Type B pancreatic cell (in vitro differentiated cells): ENCODE results near the gene HIVEP2. TPM values are rescaled to one million over a fixed set of nuclear protein-coding genes. Genes with fewer than 3 reads are reported as not detected.

Source experiments
- DNase-seq: peaks from one replicate; pipeline ENCODE4 v3.0.0; 2021; ENCODE audit warnings: mixed read lengths; ENCODE audit not compliant: unreplicated experiment; ENCODE audit errors: extremely low spot score
- H3K27ac Mint-ChIP-seq: 2 replicates; pipeline ENCODE4 v1.8.0; 2021; ENCODE audit warnings: mild to moderate bottlenecking, mixed read lengths
- H3K27me3 Mint-ChIP-seq: 2 replicates; pipeline ENCODE4 v1.8.0; 2021; ENCODE audit warnings: mixed read lengths
- H3K36me3 Mint-ChIP-seq: 2 replicates; pipeline ENCODE4 v1.8.0; 2021; ENCODE audit warnings: mixed read lengths
- H3K4me1 Mint-ChIP-seq: one replicate; pipeline ENCODE4 v1.8.0; 2021; ENCODE audit warnings: mixed read lengths; ENCODE audit not compliant: unreplicated experiment
- H3K4me3 Mint-ChIP-seq: 2 replicates; pipeline ENCODE4 v1.8.0; 2021; ENCODE audit warnings: mild to moderate bottlenecking, mixed read lengths
- H3K9me3 Mint-ChIP-seq: 2 replicates; pipeline ENCODE4 v1.8.0; 2021; ENCODE audit warnings: mixed read lengths
- total RNA-seq: library from RNA; stranded (reverse); gene quantifications from 2 replicates; pipeline ENCODE4 v1.2.1, GENCODE V29; 2021; ENCODE audit warnings: low replicate concordance
- TF ChIP-seq, protein P1 (sequence below): fragments of 200-600 bp; sonication (generic); conservative IDR thresholded peaks from 2 replicates; pipeline ENCODE4 v1.5.0; 2021; ENCODE audit warnings: antibody characterized with exemption, mild to moderate bottlenecking

Gene HIVEP2
- total RNA-seq, 1 donor from 2014 or later, result 12.3 TPM

- Mint-ChIP-seq H3K27ac (no peak overlapping the region), H3K36me3 (peaks cover 4% of the 10 kb centered on the region), H3K4me3 (no peak overlapping the region), H3K4me1 (peaks cover 17% of the 10 kb centered on the region), H3K27me3 (no peaks in the 10 kb centered on the region), H3K9me3 (no peaks in the 10 kb centered on the region)
- TF ChIP-seq, protein P1, sequence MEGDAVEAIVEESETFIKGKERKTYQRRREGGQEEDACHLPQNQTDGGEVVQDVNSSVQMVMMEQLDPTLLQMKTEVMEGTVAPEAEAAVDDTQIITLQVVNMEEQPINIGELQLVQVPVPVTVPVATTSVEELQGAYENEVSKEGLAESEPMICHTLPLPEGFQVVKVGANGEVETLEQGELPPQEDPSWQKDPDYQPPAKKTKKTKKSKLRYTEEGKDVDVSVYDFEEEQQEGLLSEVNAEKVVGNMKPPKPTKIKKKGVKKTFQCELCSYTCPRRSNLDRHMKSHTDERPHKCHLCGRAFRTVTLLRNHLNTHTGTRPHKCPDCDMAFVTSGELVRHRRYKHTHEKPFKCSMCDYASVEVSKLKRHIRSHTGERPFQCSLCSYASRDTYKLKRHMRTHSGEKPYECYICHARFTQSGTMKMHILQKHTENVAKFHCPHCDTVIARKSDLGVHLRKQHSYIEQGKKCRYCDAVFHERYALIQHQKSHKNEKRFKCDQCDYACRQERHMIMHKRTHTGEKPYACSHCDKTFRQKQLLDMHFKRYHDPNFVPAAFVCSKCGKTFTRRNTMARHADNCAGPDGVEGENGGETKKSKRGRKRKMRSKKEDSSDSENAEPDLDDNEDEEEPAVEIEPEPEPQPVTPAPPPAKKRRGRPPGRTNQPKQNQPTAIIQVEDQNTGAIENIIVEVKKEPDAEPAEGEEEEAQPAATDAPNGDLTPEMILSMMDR, result no peak
- DNase-seq, result no peak
These were observed 120.5 kb downstream of the HIVEP2 start for GRCh38 chr6:142824426-142824825.

DNA sequence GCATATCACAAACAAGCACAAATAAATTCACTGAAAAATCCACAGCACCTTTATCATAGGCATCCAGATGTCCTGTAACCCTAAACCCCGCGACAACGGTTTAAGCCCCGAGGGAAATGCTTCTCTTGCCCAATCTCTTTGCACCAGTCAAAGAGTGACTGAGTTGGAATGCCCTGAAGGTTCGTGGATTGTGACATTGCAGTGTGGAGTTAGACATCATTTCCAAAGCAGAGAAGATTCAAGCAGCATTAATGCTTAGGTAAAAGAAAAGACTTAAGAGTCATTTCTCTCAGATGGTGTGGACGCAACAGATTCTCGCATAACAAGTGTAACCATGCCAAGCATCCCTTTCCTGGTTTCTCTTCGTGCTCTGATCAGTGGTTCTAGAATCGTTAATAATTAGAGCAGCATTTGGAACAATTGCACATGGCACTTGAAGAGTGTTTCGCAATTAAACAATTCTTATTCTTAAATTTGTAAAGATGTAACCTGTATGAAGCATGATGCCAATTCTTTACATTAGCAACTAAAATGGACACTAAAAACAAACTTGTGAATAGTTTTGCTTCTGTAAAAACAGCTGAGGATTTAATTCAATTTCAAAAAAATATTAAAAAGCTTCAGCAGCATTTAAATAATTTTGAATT, 121.6 kb downstream of the HIVEP2 start:
- Mint-ChIP-seq H3K4me1 (peaks cover 17% of the 10 kb centered on the region), H3K4me3 (no peak overlapping the region), H3K27me3 (no peaks in the 10 kb centered on the region), H3K9me3 (no peaks in the 10 kb centered on the region), H3K36me3 (peaks cover 4% of the 10 kb centered on the region), H3K27ac (peak overlapping the region; percentile 21)
- TF ChIP-seq, protein P1, result peak; percentile 6
- no peak for DNase-seq

GRCh38 chr6:142822842-142823241, 122.1 kb downstream of the HIVEP2 start:
- no peak for DNase-seq
- no peaks in the 10 kb centered on the region for H3K9me3 Mint-ChIP-seq
- H3K27me3 Mint-ChIP-seq, result no peaks in the 10 kb centered on the region
- peak overlapping the region; percentile 21 for H3K27ac Mint-ChIP-seq
- peaks cover 4% of the 10 kb centered on the region for H3K36me3 Mint-ChIP-seq
- H3K4me3 Mint-ChIP-seq, result no peak overlapping the region
- H3K4me1 Mint-ChIP-seq, result peaks cover 17% of the 10 kb centered on the region
- TF ChIP-seq, protein P1, result peak; percentile 58

DNA sequence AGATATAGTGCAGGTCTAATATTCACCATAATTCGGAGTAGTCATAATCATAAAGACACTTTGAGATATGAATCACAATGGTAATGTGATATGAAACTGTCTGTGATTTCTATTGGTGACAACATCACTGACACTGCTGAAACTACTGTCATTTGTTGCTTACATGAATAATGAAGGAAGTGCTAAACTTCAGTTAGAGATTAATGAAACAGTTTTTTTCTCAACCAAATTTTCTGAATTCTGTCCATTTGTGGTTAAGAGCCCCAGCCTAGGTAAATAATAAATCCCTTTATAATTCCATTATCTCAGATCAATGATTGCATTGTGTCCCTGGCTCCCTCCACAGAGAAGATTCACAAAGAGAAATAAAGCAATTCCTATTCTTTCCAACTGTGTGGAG, 122.6 kb downstream of the HIVEP2 start:
- peak overlapping the region; percentile 21 for H3K27ac Mint-ChIP-seq
- H3K36me3 Mint-ChIP-seq, result peaks cover 4% of the 10 kb centered on the region
- no peaks in the 10 kb centered on the region for H3K27me3 Mint-ChIP-seq
- no peak overlapping the region for H3K4me3 Mint-ChIP-seq
- H3K4me1 Mint-ChIP-seq, result peaks cover 15% of the 10 kb centered on the region
- DNase-seq, result no peak
- no peaks in the 10 kb centered on the region for H3K9me3 Mint-ChIP-seq
- TF ChIP-seq, protein P1, result no peak

DNA sequence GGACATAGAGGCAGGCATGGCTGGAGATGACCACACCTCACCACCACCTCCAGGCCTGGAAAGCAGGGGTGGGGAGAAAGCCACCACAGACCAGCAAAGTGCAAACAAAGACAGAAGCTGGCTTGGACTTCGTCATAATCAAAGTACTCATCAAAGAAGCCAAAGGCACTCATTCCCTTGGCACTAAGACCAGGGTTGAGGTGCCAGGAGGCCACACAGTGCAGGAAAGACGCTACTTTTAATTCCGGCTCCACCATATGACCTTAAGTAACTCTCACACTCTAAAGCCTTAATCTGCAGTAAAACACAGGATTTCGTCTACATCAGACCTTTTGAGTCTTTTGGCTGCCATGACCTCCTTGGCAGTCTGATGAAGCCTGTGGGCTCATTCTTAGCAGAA, 123.1 kb downstream of the HIVEP2 start:
- TF ChIP-seq, protein P1, result no peak
- H3K9me3 Mint-ChIP-seq, result no peaks in the 10 kb centered on the region
- peaks cover 4% of the 10 kb centered on the region for H3K36me3 Mint-ChIP-seq
- H3K27ac Mint-ChIP-seq, result no peak overlapping the region
- H3K4me3 Mint-ChIP-seq, result no peak overlapping the region
- no peak for DNase-seq
- peaks cover 13% of the 10 kb centered on the region for H3K4me1 Mint-ChIP-seq
- H3K27me3 Mint-ChIP-seq, result no peaks in the 10 kb centered on the region
